Measurements from ENCODE around the gene BCOR. TPM values are rescaled to one million over a fixed set of nuclear protein-coding genes. Genes with fewer than 3 reads are reported as not detected.

Gene BCOR
- total and polyA plus RNA-seq, 2 of the 8 experiments (the other 6 are each of a cell fraction or from before 2014, with no cell fraction given), result 25.0 to 50.8 TPM

- TF ChIP-seq CBX5 (IDR thresholded peaks at IDR 0.05; ENCODE audit: low read depth, low read length), result no peak
These were observed 62.0 kb downstream of the BCOR start (continued) for GRCh38 chrX:40035726-40036125.

- no peak overlapping the region for H2BK20ac ChIP-seq (ENCODE audit: low read length)
- H3K9me3 ChIP-seq (ENCODE audit: insufficient read depth in 2 of 2, low read depth in 1 of 2, low read length in 1 of 2), result no peaks in the 10 kb centered on the region
- H3K36me3 ChIP-seq (ENCODE audit: control insufficient read depth in 2 of 4, insufficient read depth in 4 of 4, low read length in 3 of 4), result no peaks in the 10 kb centered on the region
- no peak for FAIRE-seq
- H3K4me2 ChIP-seq (ENCODE audit: insufficient read depth in 1 of 2, low read depth in 2 of 2, low read length in 2 of 2), result no peak overlapping the region
- H3K79me1 ChIP-seq (ENCODE audit: low read depth, low read length), result no peaks in the 10 kb centered on the region
- no peak overlapping the region for H3K4me3 ChIP-seq (ENCODE audit: extremely low read depth in 1 of 4, insufficient read depth in 2 of 4, low read depth in 3 of 4, low read length in 4 of 4)
- H2BK15ac ChIP-seq (ENCODE audit: low read length), result no peak overlapping the region
- no peaks in the 10 kb centered on the region for H4K20me1 ChIP-seq (replicated peaks in 1 of 2; ENCODE audit: control insufficient read depth in 1 of 2, insufficient read depth in 2 of 2, low read length in 2 of 2)
- H2AK5ac ChIP-seq (ENCODE audit: low read depth, low read length), result no peak overlapping the region
- ChIA-PET POLR2A (ENCODE audit: partially characterized antibody) (no interaction called here), CTCF (ENCODE audit: partially characterized antibody) (no interaction called here)
- no peak overlapping the region for H3K56ac ChIP-seq (replicated peaks; ENCODE audit: insufficient read length, low read depth, low read length)
- H3K18ac ChIP-seq (ENCODE audit: extremely low read depth, low read length), result no peak overlapping the region
- no peaks in the 10 kb centered on the region for H3K27me3 ChIP-seq (replicated peaks in 1 of 4; ENCODE audit: control insufficient read depth in 3 of 4, extremely low read depth in 1 of 4, insufficient read depth in 3 of 4, low read length in 3 of 4)
- H3K4ac ChIP-seq (replicated peaks; ENCODE audit: insufficient read length, low read depth, low read length), result no peak overlapping the region
- H4K8ac ChIP-seq (ENCODE audit: extremely low read depth, insufficient read depth, low read length), result no peak overlapping the region
- no peak overlapping the region for H2AFZ ChIP-seq (ENCODE audit: low read length)
- H2BK12ac ChIP-seq (ENCODE audit: low read depth, low read length), result no peak overlapping the region
- 90% methylated on average over 5 of the region's 5 CpGs; no CpG with 5 or more reads in 1 of the 2 experiments for WGBS, 2 experiments (ENCODE audit: extremely low coverage in 1 of 2, insufficient coverage in 1 of 2, insufficient read length in 1 of 2, insufficient replicate concordance in 2 of 2, low coverage in 1 of 2, low lambda C conversion rate in 2 of 2, missing lambda C conversion rate in 1 of 2)
- no peaks in the 10 kb centered on the region for H3K4me1 ChIP-seq (replicated peaks in 1 of 4; ENCODE audit: control insufficient read depth in 3 of 4, insufficient read depth in 4 of 4, low read length in 3 of 4)
- no peak overlapping the region for H4K5ac ChIP-seq (ENCODE audit: insufficient read length, low read depth, low read length)
- no peak overlapping the region for H3K9ac ChIP-seq (replicated peaks in 1 of 4; ENCODE audit: extremely low read depth in 1 of 4, low read depth in 3 of 4, low read length in 3 of 4)
- DNase-seq (ENCODE audit: low read depth in 1 of 2, low spot score in 2 of 2), result no peak
- H3K79me2 ChIP-seq (ENCODE audit: control insufficient read depth in 1 of 2, insufficient read depth in 2 of 2, low read length in 2 of 2), result no peaks in the 10 kb centered on the region
- no peak overlapping the region for H4K91ac ChIP-seq (replicated peaks; ENCODE audit: insufficient read length, low read length)
- no peak overlapping the region for H3K27ac ChIP-seq (ENCODE audit: low read depth, low read length)
- H3K23ac ChIP-seq (ENCODE audit: insufficient read length), result no peak overlapping the region
- no peaks in the 10 kb centered on the region for H3K23me2 ChIP-seq (ENCODE audit: low read depth, low read length)
- H2BK120ac ChIP-seq (replicated peaks; ENCODE audit: low read depth, low read length), result no peak overlapping the region
- no peak overlapping the region for H3K14ac ChIP-seq (ENCODE audit: insufficient read length)
- H2BK5ac ChIP-seq (ENCODE audit: low read depth, low read length), result no peak overlapping the region
- TF ChIP-seq CTCF (IDR thresholded peaks at IDR 0.05; ENCODE audit: control extremely low read depth in 1 of 3, insufficient read depth in 1 of 3, low read depth in 1 of 3, low read length in 3 of 3) (no peak), POU5F1 (IDR thresholded peaks at IDR 0.05; ENCODE audit: low read depth, low read length) (no peak), BCL11A (IDR thresholded peaks at IDR 0.05; ENCODE audit: low read depth in 2 of 2, low read length in 2 of 2) (no peak), SP2 (IDR thresholded peaks at IDR 0.05; ENCODE audit: low read length) (no peak), MAX (IDR thresholded peaks at IDR 0.05) (no peak), RXRA (IDR thresholded peaks at IDR 0.05; ENCODE audit: insufficient read depth, low read depth, low read length) (no peak), JUN (IDR thresholded peaks at IDR 0.05; ENCODE audit: low read depth, low read length) (no peak), ASH2L (IDR thresholded peaks at IDR 0.05; ENCODE audit: low read length) (no peak), SRF (IDR thresholded peaks at IDR 0.05; ENCODE audit: low read depth, low read length) (no peak), JUND (IDR thresholded peaks at IDR 0.05; ENCODE audit: low read length) (no peak)
These were observed 65.8 kb downstream of the BCOR start for GRCh38 chrX:40031911-40032310.

All from H1 (cell line).